Measurements from ENCODE around the gene SLC22A1. TPM values are rescaled to one million over a fixed set of nuclear protein-coding genes. Genes with fewer than 3 reads are reported as not detected.
"Not testable (repeated sequence)": the region's sequence is repeated elsewhere in the genome, so short reads cannot be mapped to it uniquely, and the experiment has no call there.

SLC22A1 gene
- total RNA-seq, 1 donor from 2014 or later = 0.35 TPM

DNA sequence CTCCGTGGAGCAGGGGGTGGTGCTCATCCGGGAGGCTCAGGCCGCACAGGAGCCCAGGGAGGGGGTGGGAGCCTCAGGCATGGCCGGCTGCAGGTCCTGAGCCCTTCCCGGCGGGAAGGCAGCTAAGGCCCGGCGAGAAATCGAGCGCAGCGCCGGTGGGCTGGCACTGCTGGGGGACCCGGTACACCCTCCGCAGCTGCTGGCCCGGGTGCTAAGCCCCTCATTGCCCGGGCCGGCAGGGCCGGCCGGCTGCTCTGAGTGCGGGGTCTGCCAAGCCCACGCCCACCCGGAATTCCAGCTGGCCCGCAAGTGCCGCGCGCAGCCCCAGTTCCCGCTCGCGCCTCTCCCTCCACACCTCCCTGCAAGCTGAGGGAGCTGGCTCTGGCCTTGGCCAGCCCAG lies 7.1 kb upstream of the SLC22A1 start:
- DNase-seq; ATAC-seq (ENCODE audit: poor library complexity); intact Hi-C loops (cut with DNase I): not testable (repeated sequence)

DNA sequence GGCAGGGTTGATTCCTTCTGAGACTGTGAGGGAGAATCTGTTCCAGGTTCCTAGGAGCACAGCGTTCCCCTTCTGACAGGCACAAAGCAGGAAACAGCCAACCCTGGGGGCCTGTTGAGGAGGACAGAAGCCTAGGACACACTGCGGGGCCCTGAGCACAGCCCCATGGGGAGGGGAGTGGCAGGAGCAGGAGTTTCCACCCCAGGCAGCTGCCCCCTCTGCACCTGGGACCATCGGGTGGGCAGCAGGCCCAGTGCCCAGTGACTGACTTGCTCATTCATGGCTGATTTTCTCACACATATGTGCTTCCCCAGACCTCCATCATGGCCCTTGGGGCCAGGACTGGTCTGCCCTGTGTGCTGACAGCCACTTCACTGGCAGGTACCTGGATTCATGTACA lies 6.2 kb upstream of the SLC22A1 start:
- DNase-seq (no peak), ATAC-seq (ENCODE audit: poor library complexity) (no peak)
- intact Hi-C loops (cut with DNase I) = no loop called here

- ATAC-seq (ENCODE audit: poor library complexity) = no peak
These were observed 5.2 kb upstream of the SLC22A1 start for GRCh38 chr6:160116411-160116810.

GRCh38 chr6:160117137-160117536 lies 4.5 kb upstream of the SLC22A1 start:
- intact Hi-C loops (cut with DNase I) = no loop called here
- ATAC-seq (ENCODE audit: poor library complexity) (no peak), DNase-seq (no peak)

More at GRCh38 chr6:160116411-160116810, 5.2 kb upstream of the SLC22A1 start:
- no peak for DNase-seq
- intact Hi-C loops (cut with DNase I) = no loop called here

DNA sequence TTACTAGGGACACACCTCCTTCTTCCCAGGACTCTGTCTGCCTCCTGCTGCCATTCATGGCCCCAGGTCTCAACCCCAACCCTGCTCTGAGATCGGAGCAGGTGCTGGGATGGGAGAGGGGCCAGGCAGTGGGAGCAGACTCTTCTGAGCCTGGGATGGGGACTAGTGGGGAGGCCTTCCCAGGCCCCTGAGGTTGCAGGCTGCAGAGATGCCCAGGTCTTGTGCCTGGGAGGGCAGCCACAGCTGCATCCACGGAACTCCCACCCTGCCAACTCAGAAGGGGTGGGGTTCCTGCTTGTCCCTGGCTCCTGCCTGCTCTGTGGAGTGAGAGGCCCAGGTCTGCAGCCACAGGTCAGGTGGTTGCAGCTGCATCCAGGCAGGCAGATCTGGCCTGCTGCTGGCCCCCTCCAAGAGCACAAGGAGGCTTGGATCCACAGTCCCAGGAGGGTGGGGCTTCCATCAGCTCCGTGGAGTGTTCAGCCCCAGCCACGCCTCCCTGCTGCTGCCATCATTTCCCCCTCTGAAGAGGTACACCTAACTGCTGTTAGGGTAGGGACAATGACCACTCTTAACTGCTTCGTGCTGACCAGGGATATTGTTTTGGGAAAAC lies 2.9 kb upstream of the SLC22A1 start:
- DNase-seq (no peak), ATAC-seq (ENCODE audit: poor library complexity) (no peak)
- intact Hi-C loops (cut with DNase I) = no loop called here

- DNase-seq = no peak
- no peak for ATAC-seq (ENCODE audit: poor library complexity)
These were observed 1.5 kb upstream of the SLC22A1 start for GRCh38 chr6:160120087-160120486.

DNA sequence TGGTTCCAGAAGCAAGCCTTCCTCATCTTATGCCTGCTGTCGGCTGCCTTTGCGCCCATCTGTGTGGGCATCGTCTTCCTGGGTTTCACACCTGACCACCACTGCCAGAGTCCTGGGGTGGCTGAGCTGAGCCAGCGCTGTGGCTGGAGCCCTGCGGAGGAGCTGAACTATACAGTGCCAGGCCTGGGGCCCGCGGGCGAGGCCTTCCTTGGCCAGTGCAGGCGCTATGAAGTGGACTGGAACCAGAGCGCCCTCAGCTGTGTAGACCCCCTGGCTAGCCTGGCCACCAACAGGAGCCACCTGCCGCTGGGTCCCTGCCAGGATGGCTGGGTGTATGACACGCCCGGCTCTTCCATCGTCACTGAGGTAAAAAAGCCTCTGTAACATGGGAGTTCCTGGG lies 366 bp downstream of the SLC22A1 start:
- intact Hi-C loops (cut with DNase I) = no loop called here
- no peak for DNase-seq
- no peak for ATAC-seq (ENCODE audit: poor library complexity)

More at GRCh38 chr6:160120087-160120486, 1.5 kb upstream of the SLC22A1 start:
- intact Hi-C loops (cut with DNase I) = no loop called here

- DNase-seq (no peak), ATAC-seq (ENCODE audit: poor library complexity) (no peak)
- intact Hi-C loops (cut with DNase I) = no loop called here
These were observed 1.1 kb downstream of the SLC22A1 start for GRCh38 chr6:160122744-160123143.

DNA sequence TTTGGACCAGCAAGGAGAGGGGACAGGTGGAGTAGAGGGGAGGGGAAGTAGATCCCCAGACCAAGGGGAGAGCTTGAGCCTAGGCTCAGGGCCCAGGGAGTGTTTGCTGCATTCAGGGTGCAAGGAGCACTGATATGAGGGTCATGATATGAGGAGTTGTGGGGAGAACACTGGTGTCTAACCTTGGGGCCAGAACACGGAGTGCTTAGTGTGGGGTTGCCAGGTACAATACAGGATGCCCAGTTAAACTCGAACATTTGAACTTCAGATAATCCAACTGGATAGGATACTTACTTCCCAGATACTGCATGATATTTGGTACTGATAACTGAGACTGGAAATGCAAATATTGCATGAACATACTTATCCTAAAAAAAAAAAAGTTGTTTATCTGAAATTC lies 2.4 kb downstream of the SLC22A1 start:
- DNase-seq (no peak), ATAC-seq (ENCODE audit: poor library complexity) (no peak)
- intact Hi-C loops (cut with DNase I) = no loop called here

GRCh38 chr6:160124605-160125004 lies 3.0 kb downstream of the SLC22A1 start:
- no peak for ATAC-seq (ENCODE audit: poor library complexity)
- DNase-seq = no peak
- intact Hi-C loops (cut with DNase I) = no loop called here

GRCh38 chr6:160125105-160125504 lies 3.5 kb downstream of the SLC22A1 start:
- DNase-seq; ATAC-seq (ENCODE audit: poor library complexity); intact Hi-C loops (cut with DNase I): not testable (repeated sequence)

GRCh38 chr6:160127270-160128124 lies 5.9 kb downstream of the SLC22A1 start:
- DNase-seq (no peak), ATAC-seq (ENCODE audit: poor library complexity) (no peak)
- intact Hi-C loops (cut with DNase I) = no loop called here

- intact Hi-C loops (cut with DNase I) = no loop called here
- no peak for DNase-seq
These were observed 6.6 kb downstream of the SLC22A1 start for GRCh38 chr6:160128125-160128683.

DNA sequence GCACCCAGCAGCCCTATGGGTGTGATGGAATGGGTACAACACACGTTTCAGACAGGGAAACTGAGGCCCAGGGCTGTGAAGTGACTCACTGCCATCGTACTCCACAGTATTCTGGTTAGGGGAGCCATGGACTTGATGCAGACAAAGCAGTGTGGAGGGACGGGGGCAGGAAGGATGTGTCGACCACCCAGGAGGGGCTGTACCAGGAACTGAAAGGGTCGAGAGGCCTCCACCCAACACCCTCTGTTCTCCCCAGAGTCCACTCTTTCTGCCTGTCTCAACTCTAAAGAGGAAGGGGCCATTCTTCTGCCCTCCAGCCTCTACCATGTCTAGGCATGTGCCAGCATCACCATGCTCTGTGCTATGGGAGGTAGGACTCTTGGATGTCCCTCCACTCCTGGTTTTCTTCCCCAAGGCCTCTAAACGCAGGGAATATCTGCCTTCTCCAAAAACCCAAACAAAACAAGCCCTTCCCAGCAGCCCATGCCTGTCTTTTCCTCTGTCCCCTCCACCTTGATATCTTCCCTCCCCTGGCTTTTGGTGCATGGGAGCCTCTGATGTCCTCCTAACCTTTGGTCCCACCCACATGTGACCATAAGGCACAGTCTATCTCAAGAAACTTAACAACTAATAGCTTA lies 7.4 kb downstream of the SLC22A1 start:
- intact Hi-C loops (cut with DNase I) = no loop called here
- ATAC-seq (ENCODE audit: poor library complexity) (no peak), DNase-seq (no peak)

More at GRCh38 chr6:160128125-160128683, 6.6 kb downstream of the SLC22A1 start:
- ATAC-seq (ENCODE audit: poor library complexity) = no peak

DNA sequence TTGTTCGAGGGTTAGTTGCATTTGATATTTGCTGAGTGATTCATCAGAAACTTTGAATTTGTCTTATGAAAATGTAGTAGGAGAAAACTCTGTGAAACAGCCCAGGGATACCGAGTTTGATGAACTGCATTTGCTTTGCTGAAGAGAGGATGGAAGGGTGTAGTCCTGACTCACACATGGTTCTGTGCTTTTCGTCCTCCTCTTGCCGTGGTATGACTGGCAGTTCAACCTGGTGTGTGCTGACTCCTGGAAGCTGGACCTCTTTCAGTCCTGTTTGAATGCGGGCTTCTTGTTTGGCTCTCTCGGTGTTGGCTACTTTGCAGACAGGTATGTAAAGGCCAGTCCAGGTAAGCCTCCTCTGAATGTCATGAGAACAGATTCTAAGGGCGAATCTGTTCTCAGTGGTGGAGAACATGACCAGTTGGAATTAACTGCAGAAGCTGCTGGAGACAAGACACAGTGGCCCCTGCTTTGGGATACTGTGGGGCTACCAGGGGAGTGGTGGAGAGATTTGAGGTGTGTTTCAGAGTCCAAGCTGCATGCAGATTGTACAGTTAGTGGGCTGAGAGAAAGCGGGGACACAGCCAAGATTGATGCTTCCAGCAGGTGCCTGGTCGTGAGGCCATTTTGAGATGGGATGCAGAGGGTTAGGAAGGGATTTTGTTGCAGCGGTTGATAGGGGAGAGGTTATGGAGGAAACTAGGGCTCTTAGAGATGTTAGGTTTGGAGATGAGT lies 8.4 kb downstream of the SLC22A1 start:
- ATAC-seq (ENCODE audit: poor library complexity) (no peak), DNase-seq (no peak)
- intact Hi-C loops (cut with DNase I) = no loop called here

DNA sequence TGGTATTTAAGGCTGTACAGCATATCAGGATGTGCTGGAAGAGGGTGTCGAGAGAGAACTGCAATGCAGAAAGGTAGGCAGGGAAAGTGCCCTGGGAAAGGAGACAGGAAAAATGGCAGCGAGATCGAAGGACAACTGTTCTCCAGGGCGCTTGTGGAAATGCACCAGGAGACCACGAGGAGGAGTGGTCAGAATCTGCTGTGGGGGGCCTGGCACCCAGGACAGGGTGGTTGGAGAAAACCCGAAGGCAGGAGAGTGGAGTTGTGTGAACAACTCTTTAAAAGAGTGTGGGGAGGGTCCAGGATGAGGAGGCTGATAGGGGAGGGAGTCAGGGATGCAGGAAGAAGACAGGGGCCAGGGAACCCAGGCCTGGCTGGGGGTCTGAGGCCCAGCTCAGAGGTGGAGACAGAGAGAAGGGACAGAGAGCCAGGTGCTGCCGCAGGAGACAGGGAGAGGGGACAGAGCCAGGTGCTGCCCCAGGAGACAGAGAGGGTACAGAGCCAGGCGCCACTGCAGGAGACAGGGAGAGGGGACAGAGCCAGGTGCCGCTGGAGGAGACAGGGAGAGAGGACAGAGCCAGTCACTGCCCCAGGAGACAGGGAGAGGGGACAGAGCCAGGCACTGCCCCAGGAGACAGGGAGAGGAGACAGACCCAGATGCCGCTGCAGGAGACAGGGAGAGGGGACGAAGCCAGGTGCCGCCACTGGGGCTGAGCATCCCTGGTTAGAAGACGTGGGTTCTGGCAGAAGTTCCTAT lies 9.3 kb downstream of the SLC22A1 start:
- intact Hi-C loops (cut with DNase I) = no loop called here
- DNase-seq (no peak), ATAC-seq (ENCODE audit: poor library complexity) (no peak)

DNA sequence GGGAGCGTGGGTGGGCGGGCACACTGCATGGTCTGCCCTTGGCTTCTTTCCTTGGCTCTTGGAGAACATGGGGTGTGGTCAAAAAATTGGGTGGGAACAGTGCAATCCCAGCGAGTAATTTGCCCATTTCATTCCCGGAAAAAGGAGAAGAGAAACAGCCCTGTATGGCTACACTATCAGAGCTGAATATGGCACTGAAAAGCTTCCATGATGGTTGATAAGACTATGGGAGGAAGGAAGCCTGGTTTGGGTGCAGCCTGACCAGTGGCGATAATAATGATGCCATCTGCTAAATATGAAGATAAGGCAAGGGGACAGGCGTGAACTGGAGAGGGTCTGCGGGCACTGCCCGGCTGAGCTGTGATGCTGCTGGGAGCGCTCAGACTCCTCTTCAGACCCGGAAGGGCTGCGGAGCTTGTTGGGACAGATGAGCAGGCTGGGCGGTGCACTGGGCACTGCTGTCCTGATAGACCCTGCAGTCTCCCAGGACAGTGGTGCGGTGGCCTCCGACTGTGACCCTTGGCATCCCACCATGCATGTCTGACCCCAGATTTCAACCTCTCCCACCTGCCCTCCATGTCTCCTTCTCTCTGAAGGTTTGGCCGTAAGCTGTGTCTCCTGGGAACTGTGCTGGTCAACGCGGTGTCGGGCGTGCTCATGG lies 10.2 kb downstream of the SLC22A1 start:
- intact Hi-C loops (cut with DNase I) = no loop called here
- ATAC-seq (ENCODE audit: poor library complexity) = no peak
- no peak for DNase-seq

DNA sequence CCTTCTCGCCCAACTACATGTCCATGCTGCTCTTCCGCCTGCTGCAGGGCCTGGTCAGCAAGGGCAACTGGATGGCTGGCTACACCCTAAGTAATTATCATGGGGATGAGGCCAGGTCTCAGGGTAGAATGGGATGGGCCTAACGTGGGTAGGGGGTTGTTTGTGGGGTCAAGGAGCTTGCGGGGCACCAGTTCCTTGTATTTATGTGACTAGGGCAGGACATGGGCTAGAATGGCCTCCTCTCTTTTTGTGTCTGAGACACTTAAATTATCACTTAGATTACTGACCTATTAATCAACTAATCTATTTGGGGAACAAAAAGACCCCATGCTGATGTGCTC lies 10.7 kb downstream of the SLC22A1 start:
- intact Hi-C loops (cut with DNase I) = no loop called here
- DNase-seq (no peak), ATAC-seq (ENCODE audit: poor library complexity) (no peak)

Data from Right ventricle myocardium superior (tissue), 1 donor.